HG03442 (cell line): Measurements from ENCODE around the gene MAN2B2.
"Not testable (repeated sequence)": the region's sequence is repeated elsewhere in the genome, so short reads cannot be mapped to it uniquely, and the experiment has no call there.

ENCODE experiments used
- ATAC-seq: cut with Tn5 transposase; IDR thresholded peaks from one replicate; pipeline ENCODE4 v1.9.1; 2021; ENCODE audit warnings: mild to moderate bottlenecking, moderate library complexity; ENCODE audit not compliant: unreplicated experiment

Gene MAN2B2

DNA sequence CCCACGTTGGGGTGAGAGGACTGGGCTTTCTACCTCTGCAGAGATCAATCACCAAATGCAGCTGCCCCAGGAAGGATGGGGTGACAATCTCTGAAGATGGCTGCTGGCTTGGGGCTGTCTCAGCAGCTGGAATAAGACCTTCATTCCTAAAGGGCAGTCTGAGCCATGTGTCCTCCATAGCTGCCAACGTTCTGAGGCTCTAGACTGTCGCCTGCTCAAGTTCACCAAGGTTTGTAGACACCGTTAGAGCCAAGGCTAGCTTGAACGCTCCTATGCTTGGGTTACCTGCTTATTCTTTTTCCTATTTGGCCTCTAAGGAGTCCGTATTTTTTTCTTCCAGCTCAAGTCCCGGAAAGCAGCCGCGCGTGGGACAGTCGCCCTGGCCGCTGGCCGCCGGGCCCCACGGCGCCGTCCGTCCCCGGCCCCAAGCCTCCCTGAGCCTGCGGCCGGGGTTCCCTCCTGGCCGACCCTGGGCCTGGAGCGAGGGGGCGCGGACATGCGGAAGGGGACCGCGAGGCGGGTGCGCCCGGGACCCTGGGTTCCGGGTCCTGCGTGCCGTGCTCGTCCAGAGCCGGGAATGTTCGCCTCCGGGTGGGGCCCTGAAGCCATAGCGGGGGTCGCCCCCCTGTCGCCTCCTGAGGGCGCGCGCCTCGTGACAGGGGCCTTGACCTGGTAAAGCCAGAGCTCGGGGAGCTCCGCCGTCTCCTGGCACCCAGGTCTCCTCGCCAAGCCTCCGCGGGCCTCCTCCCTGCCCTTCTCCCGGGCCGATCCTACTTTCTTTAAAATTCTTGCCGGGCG, 88.8 kb downstream of the MAN2B2 start:
- ATAC-seq: no peak

DNA sequence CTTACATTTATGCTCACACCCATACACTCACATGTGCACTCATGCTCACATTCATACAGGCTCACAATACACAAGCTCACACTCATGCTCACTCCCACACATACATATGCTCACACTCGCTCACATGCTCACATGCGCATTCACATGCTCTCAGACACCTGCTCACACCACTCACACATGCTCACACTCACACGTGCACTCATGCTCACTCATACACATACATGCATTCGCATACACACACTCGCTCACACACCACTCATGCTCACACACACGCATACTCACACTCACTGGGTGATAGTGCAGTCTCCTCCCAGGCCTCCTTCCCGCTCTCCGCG, 90.3 kb downstream of the MAN2B2 start:
- ATAC-seq: no peak

DNA sequence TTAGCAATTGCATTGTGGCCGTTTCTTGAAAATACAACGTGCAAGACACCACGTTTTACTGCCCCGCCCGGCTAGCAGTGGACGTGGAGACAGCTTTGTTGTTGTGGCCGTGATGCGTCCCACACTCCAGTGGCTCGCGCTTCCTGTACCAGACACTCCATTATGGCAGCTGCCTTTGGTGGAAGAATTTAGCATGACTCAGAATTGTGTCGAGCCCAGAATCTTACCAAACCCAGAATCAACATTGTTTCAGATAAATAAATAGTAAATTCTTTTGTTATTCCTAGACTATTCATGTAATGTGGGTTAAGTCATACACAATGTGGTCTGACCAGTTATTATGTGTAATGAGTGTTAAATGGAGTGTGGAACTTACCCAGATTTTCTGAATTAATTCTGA, 93.4 kb downstream of the MAN2B2 start:
- no peak for ATAC-seq

DNA sequence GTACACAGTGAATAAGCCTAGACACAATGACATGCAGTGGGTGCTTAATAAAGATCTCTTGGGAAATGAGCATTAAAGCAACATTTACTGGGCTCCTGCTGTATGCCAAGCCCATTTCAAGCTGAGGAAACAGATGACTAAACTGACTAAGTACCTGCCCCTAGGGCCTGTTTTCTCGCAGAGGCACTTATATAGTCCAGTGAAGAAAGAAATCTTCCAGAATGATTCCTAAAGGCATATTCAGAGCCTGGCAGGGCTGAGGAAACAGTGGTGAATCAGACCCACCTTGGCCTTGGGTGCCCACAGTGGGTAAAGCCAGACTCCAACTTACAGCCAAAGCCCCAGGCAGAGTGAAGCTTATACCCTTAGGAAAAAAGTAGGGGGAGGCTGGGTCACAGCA, 96.7 kb downstream of the MAN2B2 start:
- no peak for ATAC-seq

DNA sequence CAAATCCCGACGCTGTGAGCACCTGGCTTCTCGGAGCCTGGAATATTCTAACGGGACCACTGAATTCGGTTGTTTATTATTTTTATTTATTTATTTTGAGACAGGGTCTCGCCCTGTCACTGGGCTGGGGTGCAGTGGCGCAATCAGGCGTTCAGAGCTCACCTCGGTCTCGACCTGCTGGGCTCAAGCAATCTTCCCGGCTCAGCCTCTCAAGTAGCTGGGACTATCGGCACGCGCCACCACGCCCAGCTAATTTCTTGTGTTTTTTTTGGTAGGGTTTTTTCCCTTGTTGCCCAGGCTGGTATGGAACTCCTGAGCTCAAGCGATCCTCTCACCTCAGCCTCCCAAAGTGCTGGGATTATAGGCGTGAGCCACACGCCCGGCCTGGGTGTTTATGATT, 97.1 kb downstream of the MAN2B2 start:
- no peak for ATAC-seq

DNA sequence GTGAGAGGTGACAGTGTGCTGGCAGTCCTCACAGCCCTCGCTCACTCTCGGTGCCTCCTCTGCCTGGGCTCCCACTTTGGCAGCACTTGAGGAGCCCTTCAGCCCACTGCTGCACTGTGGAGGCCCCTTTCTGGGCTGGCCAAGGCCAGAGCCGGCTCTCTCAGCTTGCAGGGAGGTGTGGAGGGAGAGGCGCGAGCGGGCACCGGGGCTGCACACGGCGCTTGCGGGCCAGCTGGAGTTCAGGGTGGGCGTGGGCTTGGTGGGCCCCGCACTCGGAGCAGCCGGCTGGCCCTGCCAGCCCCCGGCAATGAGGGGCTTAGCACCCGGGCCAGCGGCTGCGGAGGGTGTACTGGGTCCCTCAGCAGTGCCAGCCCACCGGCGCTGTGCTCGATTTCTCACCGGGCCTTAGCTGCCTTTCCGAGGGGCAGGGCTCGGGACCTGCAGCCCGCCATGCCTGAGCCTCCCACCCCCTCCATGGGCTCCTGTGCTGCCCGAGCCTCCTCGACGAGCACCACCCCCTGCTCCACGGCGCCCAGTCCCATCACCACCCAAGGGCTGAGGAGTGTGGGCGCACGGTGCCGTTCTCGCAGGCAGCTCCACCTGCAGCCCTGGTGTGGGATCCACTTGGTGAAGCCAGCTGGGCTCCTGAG, 97.7 kb downstream of the MAN2B2 start:
- not testable (repeated sequence) for ATAC-seq
